Astrocyte (in vitro differentiated cells and primary cell): Measurements from ENCODE around the gene SH2B2.

ENCODE experiments used
- CTCF ChIP-seq: IDR thresholded peaks from 2 replicates; pipeline ENCODE4 v1.5.1; 2011; ENCODE audit warnings: low read depth, mild to moderate bottlenecking, inconsistent platforms, low read length, moderate library complexity; ENCODE audit not compliant: insufficient read depth
- EZH2 ChIP-seq: IDR thresholded peaks from 2 replicates; pipeline ENCODE4 v1.6.1; 2012; ENCODE audit warnings: mild to moderate bottlenecking, low read length, inconsistent platforms; ENCODE audit not compliant: insufficient read depth

- TF ChIP-seq CTCF (no peak), EZH2 (no peak)
Measured at GRCh38 chr7:102284399-102284798, 2.3 kb upstream of the SH2B2 start.
